K562 (cell line): ENCODE data around the gene TM4SF20.

Source experiments
- CTCF ChIP-seq, 3 experiments: IDR thresholded peaks in 2 of 3; conservative IDR thresholded peaks in 1 of 3; 2 replicates each; pipeline ENCODE4 v1.5.1; 2011 to 2012; ENCODE audit warnings: low read length in 3 of 3, mild to moderate bottlenecking in 3 of 3, control low read depth in 2 of 3, improper control_type of control experiment in 1 of 3, inconsistent platforms in 1 of 3, low read depth in 1 of 3, mixed read lengths in 1 of 3, moderate library complexity in 1 of 3; ENCODE audit not compliant: insufficient read depth in 2 of 3
- CXXC5 ChIP-seq: fragments of 250-450 bp; sonication (Bioruptor Pico); IDR thresholded peaks from 2 replicates; pipeline ENCODE4 v1.8.0; 2022; ENCODE audit warnings: inconsistent platforms, mild to moderate bottlenecking, moderate library complexity
- FOXP1 ChIP-seq: sonication (generic); formaldehyde crosslinking; IDR thresholded peaks from 2 replicates; pipeline ENCODE4 v1.8.0; 2022; ENCODE audit warnings: mild to moderate bottlenecking, missing genetic modification reagents
- HMG20A ChIP-seq: fragments of 450-650 bp; formaldehyde crosslinking; conservative IDR thresholded peaks from 2 replicates; pipeline ENCODE4 v1.4.0; 2020; ENCODE audit warnings: mild to moderate bottlenecking, mixed read lengths
- MEIS2 ChIP-seq: fragments of 450-650 bp; IDR thresholded peaks from 2 replicates; pipeline ENCODE4 v1.6.1; 2014; ENCODE audit warnings: mild to moderate bottlenecking; ENCODE audit not compliant: partially characterized antibody
- NFE2L1 ChIP-seq: fragments of 450-650 bp; IDR thresholded peaks from 2 replicates; pipeline ENCODE4 v1.6.1; 2016; ENCODE audit warnings: missing genetic modification characterization, low read depth, mild to moderate bottlenecking, missing compliant biosample characterization, moderate library complexity, borderline replicate concordance
- NFXL1 ChIP-seq: fragments of 450-650 bp; formaldehyde crosslinking; IDR thresholded peaks from 2 replicates; pipeline ENCODE4 v1.4.0; 2021; ENCODE audit warnings: mild to moderate bottlenecking
- PCBP2 ChIP-seq: fragments of 200-400 bp; formaldehyde crosslinking; IDR thresholded peaks from 2 replicates; pipeline ENCODE4 v1.6.1; 2018; ENCODE audit warnings: low read length, low read depth, mild to moderate bottlenecking, moderate library complexity; ENCODE audit not compliant: poor library complexity, severe bottlenecking
- POLR2A ChIP-seq: fragments of 450-650 bp; conservative IDR thresholded peaks from 2 replicates; pipeline ENCODE4 v1.6.1; 2016
- SRSF7 ChIP-seq: fragments of 200-400 bp; formaldehyde crosslinking; optimal IDR thresholded peaks from 2 replicates; pipeline ENCODE3; 2017; ENCODE audit warnings: mild to moderate bottlenecking, low read depth, low read length
- TAF1 ChIP-seq: IDR thresholded peaks from 2 replicates; pipeline ENCODE4 v1.6.1; 2011; ENCODE audit warnings: mild to moderate bottlenecking, low read length, moderate library complexity; ENCODE audit not compliant: insufficient read depth, control insufficient read depth, severe bottlenecking; ENCODE audit errors: extremely low read depth
- TARDBP ChIP-seq: fragments of 450-650 bp; IDR thresholded peaks from 2 replicates; pipeline ENCODE4 v1.6.1; 2016
- ZNF324 ChIP-seq: fragments of 250-450 bp; sonication (Bioruptor Pico); IDR thresholded peaks from 2 replicates; pipeline ENCODE4 v1.4.0; 2020; ENCODE audit warnings: mild to moderate bottlenecking
- TF ChIP-seq, protein P1 (sequence below): fragments of 450-650 bp; formaldehyde crosslinking; IDR thresholded peaks from 2 replicates; pipeline ENCODE4 v1.4.0; 2020; ENCODE audit warnings: mild to moderate bottlenecking, moderate library complexity

- TF ChIP-seq CTCF (IDR thresholded peaks at IDR 0.05 in 2 of 3, conservative IDR thresholded peaks at IDR 0.05 in 1 of 3; ENCODE audit: insufficient read depth in 2 of 3, low read depth in 1 of 3, low read length in 3 of 3) = no peak
- TF ChIP-seq TARDBP = no peak
- no peak for TF ChIP-seq NFE2L1 (tag)
- TF ChIP-seq, protein P1, sequence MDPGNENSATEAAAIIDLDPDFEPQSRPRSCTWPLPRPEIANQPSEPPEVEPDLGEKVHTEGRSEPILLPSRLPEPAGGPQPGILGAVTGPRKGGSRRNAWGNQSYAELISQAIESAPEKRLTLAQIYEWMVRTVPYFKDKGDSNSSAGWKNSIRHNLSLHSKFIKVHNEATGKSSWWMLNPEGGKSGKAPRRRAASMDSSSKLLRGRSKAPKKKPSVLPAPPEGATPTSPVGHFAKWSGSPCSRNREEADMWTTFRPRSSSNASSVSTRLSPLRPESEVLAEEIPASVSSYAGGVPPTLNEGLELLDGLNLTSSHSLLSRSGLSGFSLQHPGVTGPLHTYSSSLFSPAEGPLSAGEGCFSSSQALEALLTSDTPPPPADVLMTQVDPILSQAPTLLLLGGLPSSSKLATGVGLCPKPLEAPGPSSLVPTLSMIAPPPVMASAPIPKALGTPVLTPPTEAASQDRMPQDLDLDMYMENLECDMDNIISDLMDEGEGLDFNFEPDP (CRISPR knock-in tag) = no peak
- no peak for TF ChIP-seq NFXL1
- TF ChIP-seq SRSF7 = no peak
- no peak for TF ChIP-seq CXXC5 (CRISPR knock-in tag)
- TF ChIP-seq TAF1 = no peak
- no peak for TF ChIP-seq HMG20A
- TF ChIP-seq FOXP1 (CRISPR knock-in tag) = no peak
- no peak for TF ChIP-seq POLR2A
- no peak for TF ChIP-seq PCBP2
- no peak for TF ChIP-seq MEIS2
- no peak for TF ChIP-seq ZNF324 (CRISPR knock-in tag)
Observed at GRCh38 chr2:227420087-227421052, 41.3 kb upstream of the TM4SF20 start.
